Gastrocnemius medialis (tissue), 4 donors: ENCODE results near the gene LPIN3.

Source experiments
- POLR2A ChIP-seq, 2 donors: fragments of 450-650 bp; IDR thresholded peaks; one replicate each; pipeline ENCODE4 v1.6.1; 2017; ENCODE audit warnings: antibody characterized with exemption in 2 of 2, mild to moderate bottlenecking in 2 of 2, moderate library complexity in 2 of 2
- TF ChIP-seq, protein P1 (sequence below), 5 experiments: fragments of 450-650 bp in 3 of 5; fragments of 200-600 bp in 2 of 5; sonication (generic) in 2 of 5; IDR thresholded peaks in 4 of 5; conservative IDR thresholded peaks in 1 of 5; 1 replicate in 4 of 5; 2 replicates in 1 of 5; pipeline ENCODE4 v1.5.1; 2016 to 2019; ENCODE audit warnings: antibody characterized with exemption in 5 of 5, mild to moderate bottlenecking in 3 of 5, moderate library complexity in 3 of 5

DNA sequence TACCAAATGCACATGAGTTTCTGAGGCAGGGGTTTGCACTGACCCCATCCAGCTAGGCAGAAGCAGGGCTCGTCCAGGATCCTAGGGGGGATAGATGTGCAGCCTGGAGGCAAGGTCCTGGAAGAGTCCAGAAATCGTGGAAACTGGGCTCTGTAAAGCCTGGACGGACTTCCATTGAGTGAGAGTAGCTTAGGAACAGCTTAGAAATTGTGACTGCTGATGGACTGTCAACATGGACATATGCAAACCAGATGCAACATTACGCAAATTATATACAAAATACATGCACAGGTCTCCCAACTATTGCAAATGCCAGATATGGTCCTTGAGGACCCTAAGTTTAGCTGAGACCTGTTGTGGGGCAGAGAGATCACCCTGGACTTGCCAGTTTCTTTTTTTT lies 30.8 kb downstream of the LPIN3 start:
- TF ChIP-seq, protein P1, sequence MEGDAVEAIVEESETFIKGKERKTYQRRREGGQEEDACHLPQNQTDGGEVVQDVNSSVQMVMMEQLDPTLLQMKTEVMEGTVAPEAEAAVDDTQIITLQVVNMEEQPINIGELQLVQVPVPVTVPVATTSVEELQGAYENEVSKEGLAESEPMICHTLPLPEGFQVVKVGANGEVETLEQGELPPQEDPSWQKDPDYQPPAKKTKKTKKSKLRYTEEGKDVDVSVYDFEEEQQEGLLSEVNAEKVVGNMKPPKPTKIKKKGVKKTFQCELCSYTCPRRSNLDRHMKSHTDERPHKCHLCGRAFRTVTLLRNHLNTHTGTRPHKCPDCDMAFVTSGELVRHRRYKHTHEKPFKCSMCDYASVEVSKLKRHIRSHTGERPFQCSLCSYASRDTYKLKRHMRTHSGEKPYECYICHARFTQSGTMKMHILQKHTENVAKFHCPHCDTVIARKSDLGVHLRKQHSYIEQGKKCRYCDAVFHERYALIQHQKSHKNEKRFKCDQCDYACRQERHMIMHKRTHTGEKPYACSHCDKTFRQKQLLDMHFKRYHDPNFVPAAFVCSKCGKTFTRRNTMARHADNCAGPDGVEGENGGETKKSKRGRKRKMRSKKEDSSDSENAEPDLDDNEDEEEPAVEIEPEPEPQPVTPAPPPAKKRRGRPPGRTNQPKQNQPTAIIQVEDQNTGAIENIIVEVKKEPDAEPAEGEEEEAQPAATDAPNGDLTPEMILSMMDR (IDR thresholded peaks at IDR 0.05 in 4 of 5, conservative IDR thresholded peaks at IDR 0.05 in 1 of 5): no peak
- no peak for TF ChIP-seq POLR2A (IDR thresholded peaks at IDR 0.05)
